PFSK-1 (cell line): ENCODE results near the gene NCAM1.

ENCODE experiments used
- FOXP2 ChIP-seq: optimal IDR thresholded peaks from 2 replicates; pipeline ENCODE3; 2011; ENCODE audit warnings: borderline replicate concordance, control low read depth, inconsistent platforms; ENCODE audit not compliant: insufficient read depth; ENCODE audit errors: extremely low read length, extremely low read depth
- POLR2AphosphoS5 ChIP-seq: IDR thresholded peaks from 2 replicates; pipeline ENCODE4 v1.6.1; 2012; ENCODE audit warnings: low read depth, mild to moderate bottlenecking, control low read depth, low read length, moderate library complexity
- SIN3A ChIP-seq: IDR thresholded peaks from 2 replicates; pipeline ENCODE4 v1.6.1; 2012; ENCODE audit warnings: mild to moderate bottlenecking, low read length, moderate library complexity, borderline replicate concordance; ENCODE audit not compliant: insufficient read depth
- TAF1 ChIP-seq: IDR thresholded peaks from 2 replicates; pipeline ENCODE4 v1.6.1; 2012; ENCODE audit warnings: low read length, control low read depth, borderline replicate concordance; ENCODE audit not compliant: insufficient read depth
- TF ChIP-seq, protein P1 (sequence below), 2 experiments: IDR thresholded peaks; 2 replicates each; pipeline versions ENCODE4 v1.6.1 to v1.8.0; 2011 to 2012; ENCODE audit warnings: low read depth in 2 of 2, low read length in 2 of 2, control low read depth in 1 of 2, inconsistent platforms in 1 of 2, mild to moderate bottlenecking in 1 of 2, moderate library complexity in 1 of 2; ENCODE audit not compliant: insufficient read depth in 1 of 2

The NCAM1 gene

GRCh38 chr11:113240790-113241635 lies 279.8 kb downstream of the NCAM1 start:
- TF ChIP-seq SIN3A, result no peak
- no peak for TF ChIP-seq FOXP2
- TF ChIP-seq POLR2AphosphoS5, result no peak
- TF ChIP-seq, protein P1, sequence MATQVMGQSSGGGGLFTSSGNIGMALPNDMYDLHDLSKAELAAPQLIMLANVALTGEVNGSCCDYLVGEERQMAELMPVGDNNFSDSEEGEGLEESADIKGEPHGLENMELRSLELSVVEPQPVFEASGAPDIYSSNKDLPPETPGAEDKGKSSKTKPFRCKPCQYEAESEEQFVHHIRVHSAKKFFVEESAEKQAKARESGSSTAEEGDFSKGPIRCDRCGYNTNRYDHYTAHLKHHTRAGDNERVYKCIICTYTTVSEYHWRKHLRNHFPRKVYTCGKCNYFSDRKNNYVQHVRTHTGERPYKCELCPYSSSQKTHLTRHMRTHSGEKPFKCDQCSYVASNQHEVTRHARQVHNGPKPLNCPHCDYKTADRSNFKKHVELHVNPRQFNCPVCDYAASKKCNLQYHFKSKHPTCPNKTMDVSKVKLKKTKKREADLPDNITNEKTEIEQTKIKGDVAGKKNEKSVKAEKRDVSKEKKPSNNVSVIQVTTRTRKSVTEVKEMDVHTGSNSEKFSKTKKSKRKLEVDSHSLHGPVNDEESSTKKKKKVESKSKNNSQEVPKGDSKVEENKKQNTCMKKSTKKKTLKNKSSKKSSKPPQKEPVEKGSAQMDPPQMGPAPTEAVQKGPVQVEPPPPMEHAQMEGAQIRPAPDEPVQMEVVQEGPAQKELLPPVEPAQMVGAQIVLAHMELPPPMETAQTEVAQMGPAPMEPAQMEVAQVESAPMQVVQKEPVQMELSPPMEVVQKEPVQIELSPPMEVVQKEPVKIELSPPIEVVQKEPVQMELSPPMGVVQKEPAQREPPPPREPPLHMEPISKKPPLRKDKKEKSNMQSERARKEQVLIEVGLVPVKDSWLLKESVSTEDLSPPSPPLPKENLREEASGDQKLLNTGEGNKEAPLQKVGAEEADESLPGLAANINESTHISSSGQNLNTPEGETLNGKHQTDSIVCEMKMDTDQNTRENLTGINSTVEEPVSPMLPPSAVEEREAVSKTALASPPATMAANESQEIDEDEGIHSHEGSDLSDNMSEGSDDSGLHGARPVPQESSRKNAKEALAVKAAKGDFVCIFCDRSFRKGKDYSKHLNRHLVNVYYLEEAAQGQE (IDR thresholded peaks at IDR 0.05; ENCODE audit: insufficient read depth in 1 of 2, low read depth in 2 of 2, low read length in 2 of 2), result no peak
- TF ChIP-seq TAF1, result no peak

DNA sequence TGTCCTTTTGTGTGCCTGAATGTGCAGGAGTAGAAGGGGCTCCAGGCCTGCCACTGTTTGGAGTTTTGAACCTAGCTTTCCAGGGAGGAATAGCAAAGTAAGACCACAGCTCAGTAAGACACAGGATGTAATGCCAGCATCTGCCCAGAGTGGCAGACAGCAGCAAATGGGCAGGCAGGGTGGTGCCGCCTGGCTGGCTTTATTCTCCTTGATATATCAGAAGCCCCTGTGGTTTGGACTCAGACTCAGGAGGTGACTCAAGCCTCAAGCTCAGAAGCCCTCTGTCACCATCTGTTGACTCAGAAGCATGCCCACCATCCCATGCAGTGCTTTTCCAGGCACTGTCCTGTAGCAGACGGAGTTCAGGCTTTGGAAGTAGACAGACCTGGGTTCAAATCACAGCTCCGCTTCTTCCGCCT lies 280.4 kb downstream of the NCAM1 start:
- TF ChIP-seq TAF1, result no peak
- no peak for TF ChIP-seq SIN3A
- no peak for TF ChIP-seq POLR2AphosphoS5
- TF ChIP-seq, protein P1 (IDR thresholded peaks at IDR 0.05; ENCODE audit: insufficient read depth in 1 of 2, low read depth in 2 of 2, low read length in 2 of 2), result no peak
- no peak for TF ChIP-seq FOXP2

GRCh38 chr11:113242060-113242459 lies 280.8 kb downstream of the NCAM1 start:
- TF ChIP-seq, protein P1 (IDR thresholded peaks at IDR 0.05; ENCODE audit: insufficient read depth in 1 of 2, low read depth in 2 of 2, low read length in 2 of 2), result no peak
- TF ChIP-seq POLR2AphosphoS5 (no peak), TAF1 (no peak), SIN3A (no peak), FOXP2 (no peak)

DNA sequence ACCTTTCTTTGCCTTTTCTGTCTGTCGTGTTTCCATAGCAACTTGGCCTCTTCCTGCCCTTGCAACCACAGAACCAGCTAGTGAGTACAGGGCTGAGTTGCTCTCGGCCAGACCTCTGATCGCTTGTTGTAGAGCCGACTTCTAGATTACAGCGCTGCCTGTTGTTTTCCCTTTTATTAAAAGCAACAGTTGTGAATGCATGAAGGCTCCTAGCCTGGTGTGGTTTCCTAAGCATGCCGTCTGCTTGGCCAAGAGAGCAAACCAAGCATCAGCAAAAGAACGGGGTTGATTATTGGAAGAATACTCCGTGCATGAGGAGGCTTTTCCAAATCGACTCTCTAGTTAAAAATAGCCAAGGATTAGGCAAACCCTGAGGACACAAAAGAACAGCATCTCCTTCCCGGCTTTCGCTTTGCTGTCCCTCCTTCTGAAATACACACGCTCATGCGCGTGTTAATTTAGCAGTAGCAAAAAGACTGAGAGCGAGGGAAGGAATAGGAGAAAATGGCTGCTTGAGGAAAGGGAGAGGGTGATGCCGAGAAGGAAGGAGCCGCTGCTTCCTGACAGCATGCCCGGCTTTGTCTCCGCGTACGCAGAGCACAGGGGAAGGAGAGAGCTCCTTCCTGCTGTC lies 281.7 kb downstream of the NCAM1 start:
- TF ChIP-seq, protein P1 (IDR thresholded peaks at IDR 0.05; ENCODE audit: insufficient read depth in 1 of 2, low read depth in 2 of 2, low read length in 2 of 2), result no peak
- TF ChIP-seq TAF1 (no peak), POLR2AphosphoS5 (no peak), SIN3A (no peak), FOXP2 (no peak)
